Activated CD8-positive, alpha-beta T cell treated with anti-CD3 and anti-CD28 coated beads for 36 hours (primary cell): ENCODE data around the gene NOD2. TPM values are rescaled to one million over a fixed set of nuclear protein-coding genes. Genes with fewer than 3 reads are reported as not detected.

Experiments used
- ATAC-seq: fragments of 200-7000 bp; cut with Tn5 transposase; one replicate; pipeline ENCODE4 v1.10.0; 2021; ENCODE audit warnings: mild to moderate bottlenecking, moderate library complexity
- CTCF ChIA-PET: fragments of 350-600 bp; sonication (Branson Sonifier 250); formaldehyde crosslinking; loops from one replicate; lab custom pipeline; 2021; ENCODE audit warnings: antibody characterized with exemption; lab: Charles Lee
- POLR2A ChIA-PET: fragments of 350-600 bp; sonication (Branson Sonifier 250); formaldehyde crosslinking; loops from one replicate; lab custom pipeline; 2021; ENCODE audit warnings: antibody characterized with exemption; lab: Charles Lee
- DNase-seq: peaks from one replicate; pipeline ENCODE4 v3.0.0-alpha.2; 2020
- H3K27ac Mint-ChIP-seq: one replicate; pipeline ENCODE4 v1.8.0; 2021; ENCODE audit warnings: mild to moderate bottlenecking, mixed read lengths
- H3K27me3 Mint-ChIP-seq: one replicate; pipeline ENCODE4 v1.8.0; 2021; ENCODE audit warnings: mixed read lengths
- H3K36me3 Mint-ChIP-seq: one replicate; pipeline ENCODE4 v1.8.0; 2021; ENCODE audit warnings: low read depth, mixed read lengths
- H3K4me1 Mint-ChIP-seq: one replicate; pipeline ENCODE4 v1.8.0; 2021; ENCODE audit warnings: low read depth, mixed read lengths
- H3K4me3 Mint-ChIP-seq: one replicate; pipeline ENCODE4 v1.8.0; 2021; ENCODE audit warnings: mild to moderate bottlenecking, moderate library complexity, mixed read lengths
- H3K9me3 Mint-ChIP-seq: one replicate; pipeline ENCODE4 v1.8.0; 2021; ENCODE audit warnings: mixed read lengths
- CTCF ChIP-seq: fragments of 200-600 bp; IDR thresholded peaks from one replicate; pipeline ENCODE4 v1.8.0; 2022; ENCODE audit warnings: antibody characterized with exemption, mild to moderate bottlenecking
- intact Hi-C: fragments of 100-400 bp; cut with micrococcal nuclease; formaldehyde crosslinking; loops from one replicate; pipeline ENCODE4 v1.10.0; 2022
- total RNA-seq, 2 experiments: library from RNA; stranded (reverse); gene quantifications; one replicate each; pipeline ENCODE4 v1.2.3, GENCODE V29; 2021

The NOD2 gene
- total RNA-seq, 2 experiments from 2014 or later, result 1.1 to 1.6 TPM

- CTCF ChIA-PET, result interaction anchor here (2.5 to 17.8 kb wide), 5 partner anchors 10 to 342 kb away, joined by 10 to 340 read pairs (median 168); partner anchors contain the start of gene SNX20
- H3K9me3 Mint-ChIP-seq, result peaks cover 25% of the 10 kb centered on the region
- no peak for ATAC-seq
- no peak for DNase-seq
- no peak overlapping the region for H3K27ac Mint-ChIP-seq
- peaks cover 41% of the 10 kb centered on the region for H3K36me3 Mint-ChIP-seq
- intact Hi-C loops, result loop anchor here (5.0 to 10.0 kb wide), 2 partner anchors 78 to 305 kb away; partner anchors contain the start of gene BRD7
- peaks cover 33% of the 10 kb centered on the region for H3K4me1 Mint-ChIP-seq
- no peak for TF ChIP-seq CTCF
- no peak overlapping the region for H3K4me3 Mint-ChIP-seq
- H3K27me3 Mint-ChIP-seq, result no peaks in the 10 kb centered on the region
- POLR2A ChIA-PET, result interaction anchor here (0.9 to 9.5 kb wide), 2 partner anchors 11 to 18 kb away, joined by 3 to 59 read pairs; partner anchors contain the start of gene SNX20
Observed at GRCh38 chr16:50669741-50670140, 23.7 kb upstream of the NOD2 start.

- DNase-seq (no peak), ATAC-seq (no peak)
- intact Hi-C loops, result no loop called here
- Mint-ChIP-seq H3K27ac (no peak overlapping the region), H3K4me3 (no peak overlapping the region), H3K27me3 (no peaks in the 10 kb centered on the region), H3K36me3 (peaks cover 48% of the 10 kb centered on the region), H3K4me1 (peaks cover 27% of the 10 kb centered on the region), H3K9me3 (peaks cover 25% of the 10 kb centered on the region)
- ChIA-PET POLR2A (interaction anchor here (0.9 to 9.5 kb wide), 3 partner anchors 10 to 87 kb away, joined by 3 to 59 read pairs (median 3); partner anchors contain the start of gene SNX20), CTCF (interaction anchor here (1.0 to 17.8 kb wide), 9 partner anchors 10 to 343 kb away, joined by 3 to 340 read pairs (median 11); partner anchors contain the start of gene SNX20)
- no peak for TF ChIP-seq CTCF
Observed at GRCh38 chr16:50670476-50670875, 22.9 kb upstream of the NOD2 start.

GRCh38 chr16:50671644-50672260 lies 21.7 kb upstream of the NOD2 start:
- ATAC-seq (peak; percentile 26), DNase-seq (peak; percentile 77)
- Mint-ChIP-seq H3K27ac (peak overlapping the region; percentile 61), H3K4me1 (peaks cover 23% of the 10 kb centered on the region), H3K27me3 (no peaks in the 10 kb centered on the region), H3K4me3 (no peak overlapping the region), H3K36me3 (peaks cover 60% of the 10 kb centered on the region), H3K9me3 (peaks cover 25% of the 10 kb centered on the region)
- peak; percentile 92 for TF ChIP-seq CTCF
- intact Hi-C loops, result no loop called here
- POLR2A ChIA-PET, result interaction anchor here (0.7 to 9.5 kb wide), 5 partner anchors 9 to 135 kb away, joined by 3 to 59 read pairs (median 3); partner anchors contain the start of genes CYLD and SNX20
- CTCF ChIA-PET, result interaction anchor here (0.6 to 17.8 kb wide), 32 partner anchors 8 to 344 kb away, joined by 3 to 340 read pairs (median 5); partner anchors contain the start of genes CYLD and SNX20

GRCh38 chr16:50673496-50674275 lies 19.7 kb upstream of the NOD2 start:
- no peak overlapping the region for H3K4me3 Mint-ChIP-seq
- peaks cover 76% of the 10 kb centered on the region for H3K36me3 Mint-ChIP-seq
- POLR2A ChIA-PET, result no interaction called here
- DNase-seq, result no peak
- H3K4me1 Mint-ChIP-seq, result peaks cover 22% of the 10 kb centered on the region
- H3K9me3 Mint-ChIP-seq, result peaks cover 25% of the 10 kb centered on the region
- H3K27me3 Mint-ChIP-seq, result no peaks in the 10 kb centered on the region
- intact Hi-C loops, result no loop called here
- CTCF ChIA-PET, result interaction anchor here (13.1 to 17.8 kb wide), 2 partner anchors 75 to 131 kb away, joined by 275 to 340 read pairs; no protein-coding TSS in a partner anchor
- ATAC-seq, result no peak
- TF ChIP-seq CTCF, result no peak
- no peak overlapping the region for H3K27ac Mint-ChIP-seq
